NCI-H69 (cell line): ENCODE results near the gene FCHSD2.
"Not testable (repeated sequence)": the region's sequence is repeated elsewhere in the genome, so short reads cannot be mapped to it uniquely, and the experiment has no call there.

Source experiments
- DNase-seq: peaks from one replicate; lab custom pipeline; 2025; lab: John Stamatoyannopoulos, UW

Gene FCHSD2

DNA sequence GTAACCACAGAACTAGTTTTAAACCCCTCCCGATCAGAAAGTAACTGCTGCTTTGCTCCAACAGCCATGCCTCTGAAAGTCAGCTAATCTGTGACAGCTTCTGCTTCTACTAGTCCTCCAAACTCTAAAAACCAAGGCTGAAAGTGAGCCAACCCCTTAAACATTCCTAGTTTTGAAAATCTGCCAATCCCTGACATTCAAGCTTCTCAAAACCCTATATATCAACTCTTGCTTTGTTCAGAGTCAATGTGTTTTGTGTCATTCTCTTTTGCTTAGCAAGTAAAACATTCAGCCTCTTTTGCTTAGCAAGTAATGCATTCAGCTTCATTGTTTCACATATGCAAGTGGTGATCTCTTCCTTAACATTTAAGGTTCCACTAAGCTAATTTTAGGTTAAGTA, 271.0 kb downstream of the FCHSD2 start:
- no peak for DNase-seq

- no peak for DNase-seq
Measured at GRCh38 chr11:72869831-72870230, 272.3 kb downstream of the FCHSD2 start.

DNA sequence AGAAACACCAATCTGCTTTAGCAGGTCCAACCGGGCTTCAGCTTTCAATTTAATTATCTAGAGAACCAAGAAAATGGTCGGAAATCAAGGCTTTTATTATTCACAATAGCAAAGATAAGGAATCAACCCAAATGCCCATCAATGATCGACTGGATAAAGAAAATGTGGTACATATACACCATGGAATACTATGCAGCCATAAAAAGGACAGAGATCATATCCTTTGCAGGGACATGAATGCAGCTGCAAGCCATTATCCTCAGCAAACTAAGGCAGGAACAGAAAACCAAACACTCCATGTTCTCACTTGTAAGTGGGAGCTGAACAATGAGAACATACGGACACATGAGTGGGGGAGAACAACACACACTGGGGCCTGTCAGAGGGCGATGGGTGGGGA, 274.1 kb downstream of the FCHSD2 start:
- DNase-seq: no peak

GRCh38 chr11:72864702-72865655, 277.1 kb downstream of the FCHSD2 start:
- no peak for DNase-seq

GRCh38 chr11:72863916-72864315, 278.2 kb downstream of the FCHSD2 start:
- DNase-seq: no peak

DNA sequence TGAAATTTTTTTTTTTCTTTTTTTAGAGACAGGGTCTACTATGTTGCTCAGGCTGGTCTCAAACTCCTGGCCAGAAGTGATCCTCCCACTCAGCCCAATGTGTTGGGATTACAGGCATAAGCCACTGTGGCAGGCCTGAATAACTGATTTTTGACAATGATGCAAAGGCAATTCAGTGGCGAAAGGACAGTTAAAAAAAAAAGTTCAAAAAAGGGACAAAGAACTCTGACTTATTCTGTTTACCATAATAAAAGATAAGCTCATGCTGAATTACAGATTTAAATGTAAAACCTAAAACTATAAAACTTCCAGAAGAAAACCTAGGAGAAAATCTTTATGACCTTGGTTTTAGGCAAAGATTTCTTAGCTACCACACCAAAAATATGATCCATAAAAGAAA, 279.0 kb downstream of the FCHSD2 start:
- no peak for DNase-seq

DNA sequence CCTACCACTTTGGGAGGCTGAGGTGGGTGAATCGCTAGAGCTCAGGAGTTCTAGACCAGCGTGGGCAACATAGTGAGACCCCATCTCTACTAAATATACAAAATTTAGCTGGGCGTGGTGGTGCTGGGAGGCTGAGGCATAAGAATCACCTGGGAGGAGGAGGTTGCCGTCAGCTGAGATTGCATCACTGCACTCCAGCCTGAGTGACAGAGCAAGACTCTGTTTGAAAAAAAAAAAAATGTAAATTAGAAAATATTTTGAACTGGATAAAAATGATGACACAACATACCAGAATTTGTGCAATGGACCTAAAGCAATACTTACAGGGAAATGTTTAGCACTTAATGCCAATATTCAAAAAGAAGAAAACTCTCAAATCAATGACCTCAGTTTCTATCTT, 281.5 kb downstream of the FCHSD2 start:
- no peak for DNase-seq

- DNase-seq: no peak
Measured at GRCh38 chr11:72860010-72860409, 282.1 kb downstream of the FCHSD2 start.

DNA sequence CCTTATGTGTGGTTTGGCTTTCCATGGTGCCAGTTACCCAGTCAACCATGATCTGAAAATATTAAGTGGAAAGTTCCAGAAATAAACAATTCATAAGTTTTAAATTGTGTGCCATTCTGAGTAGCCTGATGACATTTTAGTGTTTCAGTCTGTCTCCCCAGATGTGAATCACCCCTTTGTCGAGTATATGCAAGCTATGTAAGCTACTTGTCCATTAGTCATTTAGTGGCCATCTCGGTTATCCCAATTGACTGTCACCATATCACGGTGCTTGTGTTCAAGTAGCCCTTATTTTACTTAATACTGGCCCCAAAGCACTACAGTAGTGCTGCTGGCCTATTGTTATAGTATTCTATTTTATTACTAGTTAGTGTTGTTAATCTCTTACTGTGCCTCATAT, 283.0 kb downstream of the FCHSD2 start:
- no peak for DNase-seq

DNA sequence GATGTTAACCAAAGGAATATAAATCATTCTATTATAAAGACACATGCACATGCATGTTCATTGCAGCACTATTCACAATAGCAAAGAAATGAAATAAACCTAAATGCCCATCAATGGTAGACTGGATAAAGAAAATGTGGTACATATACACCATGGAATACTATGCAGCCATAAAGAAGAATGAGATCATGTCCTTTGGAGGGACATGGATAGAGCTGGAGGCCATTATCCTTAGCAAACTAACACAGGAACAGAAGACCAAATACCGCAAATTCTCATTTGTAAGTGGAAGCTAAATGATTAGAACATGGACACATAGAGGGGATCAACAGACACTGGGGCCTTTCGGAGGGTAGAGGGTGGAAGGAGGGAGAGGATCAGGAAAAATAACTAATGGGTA, 283.9 kb downstream of the FCHSD2 start:
- not testable (repeated sequence) for DNase-seq

DNA sequence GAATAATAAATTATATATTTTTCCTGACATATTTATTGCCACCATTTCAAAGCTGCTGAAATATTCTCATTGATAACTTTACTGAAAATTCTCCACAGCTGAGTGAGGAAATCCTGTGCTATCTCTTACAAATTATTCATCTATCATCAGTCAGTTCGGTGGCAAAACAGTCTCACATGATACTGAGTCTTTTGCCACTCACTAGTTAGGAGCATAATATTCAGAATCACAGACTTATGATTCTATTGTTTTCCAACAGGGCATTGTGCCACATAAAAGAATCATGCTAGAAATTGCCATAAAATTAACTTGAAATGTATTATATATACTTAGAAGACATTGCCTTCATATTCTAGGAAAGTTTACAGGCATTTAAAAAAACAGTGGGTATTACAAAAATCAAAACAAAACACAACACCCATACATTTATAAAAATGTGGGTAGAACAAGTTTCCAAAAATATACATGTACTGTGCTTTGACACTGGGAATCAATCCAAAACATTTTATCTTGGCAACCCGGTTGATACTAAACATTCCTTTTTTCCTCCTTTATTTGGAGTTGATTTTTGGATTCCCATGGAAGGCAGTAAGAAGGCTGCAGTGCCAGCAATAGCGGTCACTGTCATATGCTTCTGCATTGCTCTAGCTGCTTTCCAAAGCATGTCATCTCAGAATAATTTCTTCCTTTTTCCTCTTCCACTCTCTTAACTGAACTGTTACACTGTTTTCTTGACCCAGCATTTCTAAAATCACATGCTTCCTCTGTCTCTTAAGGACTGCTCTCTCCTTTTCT, 285.4 kb downstream of the FCHSD2 start:
- DNase-seq: no peak

- DNase-seq: peak; percentile 29
Measured at GRCh38 chr11:72856065-72856464, 286.1 kb downstream of the FCHSD2 start.

DNA sequence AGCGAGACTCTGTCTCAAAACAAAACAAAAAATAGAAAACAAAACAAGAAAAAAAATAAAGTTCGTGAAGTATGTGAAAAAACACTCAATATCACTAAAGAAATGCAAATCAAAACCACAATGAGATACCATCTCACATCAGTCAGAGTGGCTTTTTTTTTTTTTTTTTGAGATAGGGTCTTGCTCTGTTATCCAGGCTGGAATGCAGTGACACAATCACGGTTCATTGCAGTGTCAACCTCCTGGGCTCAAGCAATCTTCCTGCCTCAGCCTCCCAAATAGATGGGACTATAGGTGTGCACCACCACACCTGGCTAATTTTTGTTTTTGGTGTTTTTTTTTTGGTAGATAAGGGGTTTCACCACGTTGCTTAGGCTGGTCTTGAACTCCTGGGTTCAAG, 290.4 kb downstream of the FCHSD2 start:
- DNase-seq: no peak

DNA sequence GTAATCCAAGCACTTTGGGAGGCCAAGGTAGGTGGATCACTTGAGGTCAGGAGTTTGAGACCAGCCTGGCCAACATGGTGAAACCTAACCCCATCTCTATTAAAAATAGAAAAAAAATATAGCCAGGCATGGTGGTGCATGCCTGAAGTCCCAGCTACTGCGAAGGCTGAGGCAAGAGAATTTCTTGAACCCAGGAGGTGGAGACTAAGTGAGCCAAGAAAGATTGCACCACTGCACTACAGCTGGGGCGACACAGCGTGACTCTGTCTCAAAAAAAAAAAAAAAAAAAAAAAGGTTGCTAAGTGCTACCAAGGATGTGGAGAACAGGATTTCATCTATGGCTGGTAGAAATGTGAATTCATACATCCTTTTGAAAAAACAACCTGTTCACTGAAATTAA, 291.3 kb downstream of the FCHSD2 start:
- DNase-seq: no peak

DNA sequence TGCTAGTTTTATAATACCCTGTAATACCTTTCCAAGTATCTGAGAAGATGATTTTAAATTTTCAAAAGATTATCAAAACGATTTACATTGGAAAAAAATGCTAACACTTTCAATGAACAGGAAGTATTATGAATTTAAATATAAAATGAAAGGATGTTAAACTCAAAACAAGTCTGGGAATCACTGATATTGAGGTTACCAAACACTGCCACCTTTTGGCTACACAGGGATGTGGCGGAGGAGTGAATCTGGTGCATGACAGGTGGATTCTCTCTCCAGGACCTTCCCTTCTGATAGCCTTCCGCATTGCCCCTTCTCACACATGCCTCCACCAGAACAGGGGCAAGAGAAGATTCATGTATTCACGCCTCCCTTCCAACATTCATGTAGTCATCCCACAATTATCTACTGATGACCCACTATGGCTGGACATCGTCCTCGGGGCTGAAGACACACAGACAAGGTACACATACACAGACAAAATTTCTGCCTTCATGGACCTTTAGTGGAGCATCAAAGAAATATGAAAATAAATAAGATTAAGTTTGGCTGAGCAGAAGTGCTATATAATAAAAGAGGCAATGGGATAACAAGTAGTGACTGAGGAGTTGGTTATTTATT, 293.2 kb downstream of the FCHSD2 start:
- peak; percentile 55 for DNase-seq

GRCh38 chr11:72844356-72844755, 297.8 kb downstream of the FCHSD2 start:
- no peak for DNase-seq

- DNase-seq: no peak
Measured at GRCh38 chr11:72842653-72843330, 299.3 kb downstream of the FCHSD2 start.

DNA sequence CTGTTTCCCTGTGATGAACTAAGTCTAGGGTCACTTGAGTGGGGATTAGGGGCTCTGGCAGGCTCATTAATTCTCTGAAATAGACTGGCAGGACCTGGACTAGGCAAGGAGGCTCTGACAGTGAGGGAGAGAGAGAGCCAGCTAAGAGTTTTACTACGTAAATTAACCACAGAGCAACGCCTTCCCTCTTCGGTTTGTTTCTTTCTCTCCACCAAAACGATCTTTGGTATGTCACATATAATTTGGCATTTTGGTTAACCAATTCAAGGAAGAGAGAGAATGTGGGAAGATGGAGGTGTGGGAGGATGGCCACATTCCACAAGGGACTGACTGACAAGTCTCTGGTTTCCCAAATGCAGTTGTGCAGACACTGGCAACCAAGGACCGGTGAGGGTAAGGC, 300.0 kb downstream of the FCHSD2 start:
- DNase-seq: no peak

- DNase-seq: no peak
Measured at GRCh38 chr11:72841397-72841796, 300.7 kb downstream of the FCHSD2 start.

- DNase-seq: no peak
Measured at GRCh38 chr11:72840780-72841179, 301.3 kb downstream of the FCHSD2 start.

- DNase-seq: no peak
Measured at GRCh38 chr11:72838691-72839305, 303.3 kb downstream of the FCHSD2 start.

- DNase-seq: no peak
Measured at GRCh38 chr11:72836111-72836510, 306.0 kb downstream of the FCHSD2 start.
